GM21423 (cell line): ENCODE data around the gene TBX20.
"Not testable (repeated sequence)": the region's sequence is repeated elsewhere in the genome, so short reads cannot be mapped to it uniquely, and the experiment has no call there.

ENCODE experiments used
- ATAC-seq: cut with Tn5 transposase; IDR thresholded peaks from one replicate; pipeline ENCODE4 v1.9.1; 2021; ENCODE audit warnings: mild to moderate bottlenecking, moderate library complexity; ENCODE audit not compliant: unreplicated experiment

TBX20 gene

DNA sequence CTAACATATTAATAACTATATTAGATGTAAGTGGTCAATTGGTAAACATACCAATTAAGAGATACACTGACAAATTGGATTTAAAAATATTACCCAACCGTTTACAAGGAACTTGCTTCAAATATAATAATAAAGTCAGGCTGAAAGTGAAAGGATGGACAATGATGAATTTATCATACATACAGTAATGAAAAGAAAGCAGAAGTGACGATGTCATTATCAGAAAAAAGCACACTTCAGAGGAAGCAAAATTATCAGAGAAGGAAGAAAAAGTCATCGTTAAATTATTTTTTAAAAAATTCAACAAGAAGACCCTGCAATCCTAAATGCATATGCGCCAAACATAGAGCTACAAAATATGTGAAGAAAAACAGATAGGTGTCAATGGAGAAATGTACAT, 81.8 kb downstream of the TBX20 start:
- not testable (repeated sequence) for ATAC-seq

DNA sequence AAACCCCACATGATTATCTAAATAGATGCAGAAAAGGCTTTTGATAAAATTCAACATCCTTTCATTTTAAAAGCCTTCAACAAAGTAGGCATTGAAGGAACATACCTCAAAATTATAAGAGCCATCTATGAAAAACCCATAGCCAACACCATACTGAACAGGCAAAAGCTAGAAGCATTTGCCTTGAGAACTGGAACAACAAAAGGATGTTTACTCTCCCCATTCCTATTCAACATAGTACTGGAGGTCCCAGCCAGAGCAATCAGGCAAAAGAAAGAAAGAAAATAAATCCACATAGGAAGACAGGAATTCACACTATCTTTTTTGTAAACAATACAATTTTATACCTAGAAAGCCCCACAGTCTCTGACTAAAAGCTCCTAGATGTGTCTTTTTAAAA, 86.2 kb downstream of the TBX20 start:
- not testable (repeated sequence) for ATAC-seq

DNA sequence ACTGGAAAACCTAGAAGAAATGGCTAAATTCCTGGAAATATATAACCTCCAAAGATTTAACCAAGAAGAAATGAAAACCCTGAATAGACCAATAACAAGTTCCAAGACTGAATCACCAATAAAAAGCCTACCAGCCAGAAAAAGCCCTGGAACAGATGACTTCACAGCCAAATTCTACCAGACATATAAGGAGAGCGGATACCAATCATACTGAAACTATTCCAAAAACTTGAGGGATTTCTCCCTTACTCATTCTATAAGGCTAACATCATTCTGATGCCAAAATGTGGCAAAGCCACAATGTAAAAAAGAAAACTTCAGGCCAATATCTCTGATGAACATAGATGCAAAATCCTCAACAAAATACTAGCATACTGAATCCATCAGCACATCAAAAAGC, 86.7 kb downstream of the TBX20 start:
- not testable (repeated sequence) for ATAC-seq

DNA sequence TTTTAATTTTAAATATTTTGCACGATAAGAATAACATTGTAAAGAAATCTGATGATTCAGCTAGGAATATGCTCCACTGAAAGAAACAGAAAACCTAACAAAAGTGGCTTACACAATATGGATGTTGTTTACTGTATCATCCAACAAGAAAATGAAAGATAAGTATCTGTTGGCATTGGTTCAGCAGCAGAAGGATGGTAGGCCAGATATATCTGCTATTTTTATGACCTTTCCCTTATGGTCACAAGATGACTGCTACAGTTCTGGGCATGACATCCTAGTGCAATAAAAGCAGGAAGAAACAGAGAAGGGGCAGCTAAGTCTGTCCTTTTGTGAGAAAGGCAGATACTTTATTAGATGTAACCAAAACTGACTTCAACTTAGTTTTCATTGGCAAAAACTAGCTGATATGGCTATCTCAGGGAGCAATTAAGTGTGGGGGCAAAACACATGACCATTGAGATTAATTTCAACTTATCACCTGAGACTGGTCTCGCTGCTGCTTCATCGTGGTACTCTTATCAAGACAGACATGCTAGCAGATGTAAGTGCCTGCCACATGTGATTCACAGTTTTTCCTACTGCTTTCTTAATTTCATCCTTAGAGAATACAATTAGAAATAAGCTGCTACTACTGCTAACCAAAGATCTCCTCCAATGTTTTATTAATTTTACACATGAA, 92.7 kb downstream of the TBX20 start:
- not testable (repeated sequence) for ATAC-seq
